Renal cortical epithelial cell (primary cell): ENCODE measurements around the gene VPREB3. TPM values are rescaled to one million over a fixed set of nuclear protein-coding genes. Genes with fewer than 3 reads are reported as not detected.

ENCODE experiments used
- total RNA-seq: library from RNA; depleted of rRNA; stranded (reverse); fragments of >200 nt; gene quantifications from 2 replicates; pipeline ENCODE4 v1.2.3, GENCODE V29; 2014

The VPREB3 gene
- total RNA-seq, 1 donor from 2014 or later: not detected

Other genes with a start within 250 kb of the VPREB3 start
- gene IGLL1, start 174.1 kb downstream of the VPREB3 start, total RNA-seq: not detected in 2 replicates
- 0.35 TPM in 1 of 2 replicates, not detected in the other for gene DRICH1, start 122.1 kb downstream of the VPREB3 start, total RNA-seq
- gene RGL4, start 63.4 kb downstream of the VPREB3 start, total RNA-seq: not detected in 2 replicates
- gene ZNF70, start 3.3 kb downstream of the VPREB3 start, total RNA-seq: 0.87 and 4.3 TPM in 2 replicates
- not detected in 2 replicates for gene C22orf15, start 8.6 kb upstream of the VPREB3 start, total RNA-seq
- 0.69 and 8.3 TPM in 2 replicates for gene CHCHD10, start 13.5 kb upstream of the VPREB3 start, total RNA-seq
- gene MMP11, start 18.4 kb upstream of the VPREB3 start, total RNA-seq: 8.4 and 12.3 TPM in 2 replicates
- 35.2 and 83.7 TPM in 2 replicates for gene SMARCB1, start 32.5 kb upstream of the VPREB3 start, total RNA-seq
- gene DERL3, start 84.6 kb upstream of the VPREB3 start, total RNA-seq: 0.17 and 0.30 TPM in 2 replicates
- gene SLC2A11, start 103.5 kb upstream of the VPREB3 start, total RNA-seq: 18.2 and 22.8 TPM in 2 replicates
- gene MIF, start 140.0 kb upstream of the VPREB3 start, total RNA-seq: 213 and 324 TPM in 2 replicates
- gene GSTT2B, start 206.8 kb upstream of the VPREB3 start, total RNA-seq: 3.0 and 4.7 TPM in 2 replicates
- gene DDTL, start 212.5 kb upstream of the VPREB3 start, total RNA-seq: 1.6 and 1.7 TPM in 2 replicates
- 124 and 130 TPM in 2 replicates for gene DDT, start 220.0 kb upstream of the VPREB3 start, total RNA-seq
- gene GSTT2, start 225.7 kb upstream of the VPREB3 start, total RNA-seq: 0.20 TPM in 1 of 2 replicates, not detected in the other